AG04449 (cell line): Measurements from ENCODE around the gene NFIL3.

ENCODE experiments used
- CTCF ChIA-PET: fragments of 350-600 bp; formaldehyde crosslinking; extraction: SDS; loops from one replicate; lab custom pipeline; 2021; ENCODE audit warnings: antibody characterized with exemption; lab: Yijun Ruan, JAX
- POLR2A ChIA-PET: fragments of 400-600, 350-600 bp; formaldehyde crosslinking; extraction: SDS; loops from one replicate; lab custom pipeline; 2020; ENCODE audit warnings: antibody characterized with exemption, inconsistent platforms; lab: Yijun Ruan, JAX
- DNase-seq: peaks from one replicate; pipeline ENCODE4 v3.0.0-alpha.2; 2010; ENCODE audit warnings: low read depth, low spot score
- H3K4me3 ChIP-seq: 2 replicates; pipeline ENCODE4 v1.5.1; 2011; ENCODE audit warnings: low read depth, mild to moderate bottlenecking, control low read depth, low read length
- CTCF ChIP-seq: IDR thresholded peaks from one replicate; pipeline ENCODE4 v1.5.1; 2011; ENCODE audit warnings: mild to moderate bottlenecking, moderate library complexity, low read length, control low read depth, inconsistent platforms; ENCODE audit not compliant: insufficient read depth; ENCODE audit errors: missing control alignments

NFIL3 gene

DNA sequence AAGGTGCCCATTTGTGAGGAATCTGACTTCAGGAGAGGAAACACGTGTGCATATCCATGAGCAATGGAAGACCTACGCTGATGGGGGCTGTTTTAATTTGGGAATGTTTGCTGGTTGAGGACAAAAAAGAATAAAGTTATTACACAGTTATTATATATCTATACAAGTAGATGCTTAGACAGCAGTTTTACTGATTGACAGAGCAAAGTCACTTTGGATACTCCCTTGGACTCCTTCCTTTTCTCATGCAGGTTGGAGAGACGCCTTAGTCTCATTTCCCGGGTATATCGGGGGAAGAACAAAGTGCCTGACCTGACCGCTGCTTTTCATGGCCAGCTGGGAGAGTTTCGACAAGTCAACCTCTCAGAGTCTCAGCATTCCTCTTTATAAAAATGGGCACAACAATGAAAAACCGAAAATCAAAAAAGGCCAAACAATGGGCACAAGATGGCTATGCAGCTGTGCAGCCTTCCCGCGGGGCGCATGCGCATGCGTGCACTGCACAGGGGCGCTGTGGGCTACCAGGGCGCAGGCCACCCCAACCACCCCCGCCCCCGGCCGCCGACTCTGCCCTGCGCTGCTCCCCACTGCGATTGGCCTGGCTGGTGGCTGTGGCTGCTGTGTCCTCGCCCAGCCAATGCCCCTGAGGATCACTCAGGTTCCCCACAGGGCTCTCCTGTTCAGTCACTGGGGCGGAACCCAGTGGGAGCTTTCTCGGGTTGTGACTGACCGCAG lies 18.1 kb downstream of the NFIL3 start:
- H3K4me3 ChIP-seq: no peak overlapping the region
- DNase-seq: no peak
- CTCF ChIA-PET: no interaction called here
- TF ChIP-seq CTCF: no peak
- POLR2A ChIA-PET: no interaction called here

DNA sequence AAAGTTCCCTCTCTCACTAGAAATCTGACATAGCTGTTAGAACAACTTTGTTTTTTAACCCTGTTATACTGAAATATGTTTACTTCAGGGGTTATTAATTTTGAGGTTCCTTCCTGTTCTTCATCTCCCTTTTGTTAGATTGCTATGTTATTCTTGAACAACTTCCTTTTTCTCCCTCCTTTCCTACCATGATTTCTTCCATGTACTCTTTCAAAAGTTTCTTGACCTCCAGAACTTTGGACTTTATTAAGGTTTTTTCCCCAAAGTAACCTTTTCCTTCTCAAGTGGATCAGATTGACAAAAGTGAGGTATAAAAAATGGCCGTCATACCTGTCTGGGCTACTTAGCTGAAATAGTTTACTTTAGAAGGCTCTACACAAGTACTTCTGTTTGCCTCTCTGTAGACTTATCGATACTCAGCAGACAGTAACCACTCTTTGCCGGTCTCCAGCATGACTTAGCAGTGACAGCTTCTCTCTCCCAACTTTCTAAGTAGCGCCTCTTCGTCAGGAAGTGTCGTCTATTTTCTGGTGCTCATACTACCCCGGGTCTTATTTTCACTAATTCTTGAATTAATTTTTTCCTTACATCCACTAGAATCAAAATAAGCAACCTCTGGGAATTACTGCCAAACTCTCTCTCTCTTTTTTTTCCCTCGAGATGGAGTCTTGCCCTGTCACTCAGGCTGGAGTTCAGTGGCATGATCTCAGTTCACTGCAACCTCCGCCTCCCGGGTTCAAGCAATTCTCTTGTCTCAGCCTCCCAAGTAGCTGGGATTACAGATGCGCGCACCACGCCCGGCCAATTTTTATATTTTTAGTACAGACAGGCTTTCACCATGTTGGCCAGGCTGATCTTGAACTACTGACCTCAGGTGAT lies 19.7 kb downstream of the NFIL3 start:
- CTCF ChIA-PET: no interaction called here
- POLR2A ChIA-PET: interaction anchor here (0.6 kb wide), 1 partner anchor 264 kb away, joined by 3 read pairs; no protein-coding TSS in a partner anchor

GRCh38 chr9:91398926-91399325 lies 24.7 kb downstream of the NFIL3 start:
- no peak for TF ChIP-seq CTCF
- no peak for DNase-seq
- ChIA-PET POLR2A (no interaction called here), CTCF (interaction anchor here (0.9 to 1.9 kb wide), 2 partner anchors 28 to 484 kb away, joined by 3 to 6 read pairs; no protein-coding TSS in a partner anchor)
- no peak overlapping the region for H3K4me3 ChIP-seq

More for the DNA sequence above, 19.7 kb downstream of the NFIL3 start:
- no peak for TF ChIP-seq CTCF
- no peak overlapping the region for H3K4me3 ChIP-seq
- DNase-seq: no peak

- CTCF ChIA-PET: interaction anchor here (0.6 to 2.0 kb wide), 3 partner anchors 15 to 319 kb away, joined by 3 to 7 read pairs (median 6); no protein-coding TSS in a partner anchor
These were observed 27.8 kb downstream of the NFIL3 start for GRCh38 chr9:91395553-91396471.

DNA sequence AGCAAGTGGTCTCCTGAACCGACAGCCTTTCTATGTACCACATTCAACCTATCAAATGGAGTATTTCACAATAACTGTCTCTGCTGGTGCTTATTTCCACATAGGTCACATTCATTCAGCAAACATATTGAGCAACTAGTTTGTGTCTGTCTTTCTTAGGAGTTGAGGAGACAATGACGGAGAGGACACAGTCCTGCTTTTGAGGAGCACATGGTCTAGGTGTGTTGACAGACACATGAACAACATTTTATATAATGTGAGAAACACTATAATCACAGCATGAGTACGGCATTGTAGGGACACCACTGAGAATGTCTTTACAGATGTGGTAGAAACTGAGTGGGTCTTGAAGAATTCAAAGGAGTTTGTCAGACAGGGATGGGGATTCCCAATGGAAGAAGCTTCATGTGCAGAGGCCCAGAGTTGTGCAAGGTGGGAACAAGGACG lies 28.5 kb downstream of the NFIL3 start:
- ChIA-PET CTCF (no interaction called here), POLR2A (no interaction called here)
- H3K4me3 ChIP-seq: no peak overlapping the region
- DNase-seq: no peak
- TF ChIP-seq CTCF: no peak

More at GRCh38 chr9:91395553-91396471, 27.8 kb downstream of the NFIL3 start:
- POLR2A ChIA-PET: no interaction called here
- DNase-seq: peak; percentile 88
- TF ChIP-seq CTCF: no peak
- H3K4me3 ChIP-seq: no peak overlapping the region
